Neural crest cell (in vitro differentiated cells): Measurements from ENCODE around the gene CERS3. TPM values are rescaled to one million over a fixed set of nuclear protein-coding genes. Genes with fewer than 3 reads are reported as not detected.

Experiments
- DNase-seq: peaks from one replicate; pipeline ENCODE4 v3.0.0; 2021; ENCODE audit warnings: low read depth, mixed read lengths, low spot score
- H3K27ac Mint-ChIP-seq: one replicate; pipeline ENCODE4 v1.8.0; 2021; ENCODE audit warnings: mild to moderate bottlenecking, mixed read lengths; ENCODE audit not compliant: unreplicated experiment
- H3K27me3 Mint-ChIP-seq: 2 replicates; pipeline ENCODE4 v1.8.0; 2021; ENCODE audit warnings: low read depth, mild to moderate bottlenecking, mixed read lengths
- H3K36me3 Mint-ChIP-seq: 2 replicates; pipeline ENCODE4 v1.8.0; 2021; ENCODE audit warnings: low read depth, mild to moderate bottlenecking, mixed read lengths
- H3K4me1 Mint-ChIP-seq: 2 replicates; pipeline ENCODE4 v1.8.0; 2021; ENCODE audit warnings: mixed read lengths
- H3K4me3 Mint-ChIP-seq: one replicate; pipeline ENCODE4 v1.8.0; 2021; ENCODE audit warnings: mild to moderate bottlenecking, mixed read lengths
- H3K9me3 Mint-ChIP-seq: 2 replicates; pipeline ENCODE4 v1.8.0; 2021; ENCODE audit warnings: mixed read lengths
- total RNA-seq: library from RNA; stranded (reverse); gene quantifications from 2 replicates; pipeline ENCODE4 v1.2.1, GENCODE V29; 2021
- TF ChIP-seq, protein P1 (sequence below): fragments of 200-600 bp; sonication (generic); conservative IDR thresholded peaks from 2 replicates; pipeline ENCODE4 v1.5.0; 2021; ENCODE audit warnings: antibody characterized with exemption, mild to moderate bottlenecking

Gene CERS3
- total RNA-seq, 1 donor from 2014 or later = 0.26 TPM

DNA sequence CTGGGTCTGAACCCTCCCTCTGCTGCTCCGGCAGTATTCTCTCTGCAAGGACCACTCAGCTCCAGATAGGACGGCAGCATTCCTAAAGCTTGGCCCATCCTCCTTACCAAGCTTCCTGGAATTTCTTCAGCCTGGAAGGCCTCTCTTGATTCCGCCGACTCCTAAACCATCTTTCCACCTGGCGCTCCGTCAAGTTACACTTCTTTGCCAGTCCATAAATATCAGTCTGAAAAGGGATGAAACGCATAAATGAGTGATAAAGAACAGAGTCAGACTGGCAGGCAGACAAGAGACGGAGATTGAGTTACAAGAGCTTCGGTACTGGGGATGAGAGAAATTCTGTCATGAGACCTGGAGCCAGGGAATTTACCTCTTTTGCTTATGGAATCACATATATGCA lies 44.3 kb downstream of the CERS3 start:
- H3K27ac Mint-ChIP-seq = no peak overlapping the region
- H3K4me3 Mint-ChIP-seq = no peak overlapping the region
- TF ChIP-seq, protein P1, sequence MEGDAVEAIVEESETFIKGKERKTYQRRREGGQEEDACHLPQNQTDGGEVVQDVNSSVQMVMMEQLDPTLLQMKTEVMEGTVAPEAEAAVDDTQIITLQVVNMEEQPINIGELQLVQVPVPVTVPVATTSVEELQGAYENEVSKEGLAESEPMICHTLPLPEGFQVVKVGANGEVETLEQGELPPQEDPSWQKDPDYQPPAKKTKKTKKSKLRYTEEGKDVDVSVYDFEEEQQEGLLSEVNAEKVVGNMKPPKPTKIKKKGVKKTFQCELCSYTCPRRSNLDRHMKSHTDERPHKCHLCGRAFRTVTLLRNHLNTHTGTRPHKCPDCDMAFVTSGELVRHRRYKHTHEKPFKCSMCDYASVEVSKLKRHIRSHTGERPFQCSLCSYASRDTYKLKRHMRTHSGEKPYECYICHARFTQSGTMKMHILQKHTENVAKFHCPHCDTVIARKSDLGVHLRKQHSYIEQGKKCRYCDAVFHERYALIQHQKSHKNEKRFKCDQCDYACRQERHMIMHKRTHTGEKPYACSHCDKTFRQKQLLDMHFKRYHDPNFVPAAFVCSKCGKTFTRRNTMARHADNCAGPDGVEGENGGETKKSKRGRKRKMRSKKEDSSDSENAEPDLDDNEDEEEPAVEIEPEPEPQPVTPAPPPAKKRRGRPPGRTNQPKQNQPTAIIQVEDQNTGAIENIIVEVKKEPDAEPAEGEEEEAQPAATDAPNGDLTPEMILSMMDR = no peak
- no peaks in the 10 kb centered on the region for H3K27me3 Mint-ChIP-seq
- H3K9me3 Mint-ChIP-seq = no peaks in the 10 kb centered on the region
- no peak for DNase-seq
- H3K36me3 Mint-ChIP-seq = no peaks in the 10 kb centered on the region
- H3K4me1 Mint-ChIP-seq = no peaks in the 10 kb centered on the region

DNA sequence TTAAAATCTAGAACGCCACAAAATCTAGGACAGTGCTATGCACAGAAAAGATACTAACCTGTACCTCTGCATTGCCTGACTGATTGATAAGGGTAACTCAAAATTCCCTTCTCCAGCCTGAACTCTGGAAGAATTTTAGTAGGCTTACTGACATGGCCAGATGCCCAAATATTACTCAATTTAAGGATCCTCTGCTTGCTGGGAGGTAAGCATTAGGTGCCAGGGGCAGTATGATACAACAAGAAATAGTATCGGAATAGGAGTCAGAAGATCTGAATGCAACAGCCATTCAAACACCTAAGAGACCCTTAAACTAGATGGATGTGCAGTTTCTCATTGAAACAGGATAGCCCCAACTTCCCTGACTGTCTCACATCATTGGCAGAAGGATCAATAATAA lies 45.4 kb downstream of the CERS3 start:
- H3K36me3 Mint-ChIP-seq = peaks cover 4% of the 10 kb centered on the region
- H3K9me3 Mint-ChIP-seq = peaks cover 10% of the 10 kb centered on the region
- H3K4me1 Mint-ChIP-seq = no peaks in the 10 kb centered on the region
- no peak overlapping the region for H3K27ac Mint-ChIP-seq
- no peaks in the 10 kb centered on the region for H3K27me3 Mint-ChIP-seq
- H3K4me3 Mint-ChIP-seq = no peak overlapping the region
- TF ChIP-seq, protein P1 = no peak
- no peak for DNase-seq

DNA sequence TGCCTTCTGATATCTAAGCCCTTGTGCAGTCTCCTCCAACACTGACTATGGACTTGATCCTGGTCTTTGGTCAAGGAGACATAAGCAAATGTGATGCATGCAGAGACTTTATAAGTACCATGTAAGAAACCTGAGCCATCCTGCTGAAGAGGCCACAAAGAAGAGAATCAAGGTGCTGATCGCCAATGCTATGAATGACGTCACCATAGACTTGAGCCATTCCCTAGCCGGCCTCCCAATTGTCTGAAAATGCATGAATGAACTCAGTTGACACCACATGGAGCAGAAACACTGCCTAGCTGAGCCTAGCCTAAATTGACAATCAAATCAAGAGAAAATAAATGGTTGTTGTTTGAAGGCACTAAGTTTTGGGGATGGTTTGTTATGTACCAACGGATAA lies 51.9 kb downstream of the CERS3 start:
- no peaks in the 10 kb centered on the region for H3K27me3 Mint-ChIP-seq
- peaks cover 11% of the 10 kb centered on the region for H3K36me3 Mint-ChIP-seq
- no peak overlapping the region for H3K4me3 Mint-ChIP-seq
- no peaks in the 10 kb centered on the region for H3K4me1 Mint-ChIP-seq
- H3K9me3 Mint-ChIP-seq = peaks cover 28% of the 10 kb centered on the region
- DNase-seq = no peak
- TF ChIP-seq, protein P1 = no peak
- no peak overlapping the region for H3K27ac Mint-ChIP-seq

DNA sequence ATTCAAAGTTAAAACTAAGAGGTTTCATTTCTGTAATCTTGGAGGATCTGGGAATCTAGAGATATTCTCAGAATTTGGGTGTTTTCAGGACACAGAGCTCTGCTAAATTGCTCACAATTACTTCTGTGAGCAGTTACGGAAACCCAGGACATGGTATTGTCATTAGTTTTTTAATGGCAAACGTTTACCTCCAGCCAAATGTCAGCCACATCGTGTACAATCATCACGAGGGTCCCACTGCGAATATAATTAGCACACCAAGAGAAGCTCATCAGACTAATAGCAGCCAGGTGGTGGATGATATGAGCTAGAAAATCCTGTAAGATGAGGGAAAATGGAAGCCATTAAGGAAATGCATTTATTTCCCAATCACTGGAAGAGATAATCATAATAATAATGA lies 56.0 kb downstream of the CERS3 start:
- Mint-ChIP-seq H3K27me3 (no peaks in the 10 kb centered on the region), H3K36me3 (peaks cover 7% of the 10 kb centered on the region), H3K9me3 (peaks cover 14% of the 10 kb centered on the region), H3K27ac (no peak overlapping the region), H3K4me3 (no peak overlapping the region), H3K4me1 (no peaks in the 10 kb centered on the region)
- TF ChIP-seq, protein P1 = no peak
- DNase-seq = no peak

DNA sequence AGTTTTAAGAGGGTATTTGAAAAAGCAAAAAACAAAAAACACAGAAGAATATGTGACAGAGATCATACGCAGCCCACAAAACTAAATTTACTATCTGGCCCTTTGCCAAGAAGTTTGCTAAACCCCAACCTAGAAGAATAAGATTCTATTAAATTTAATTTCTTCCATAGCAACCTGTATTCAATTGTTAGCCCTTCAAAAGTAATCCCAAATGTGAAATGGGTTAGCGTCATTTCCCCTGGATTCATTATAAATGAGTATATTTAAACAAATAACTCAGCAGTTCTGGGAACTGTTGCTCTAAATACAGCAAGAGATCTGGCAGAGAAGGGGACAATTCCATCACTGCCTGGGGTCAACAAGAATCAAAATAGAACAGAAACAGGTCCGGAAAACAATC lies 56.8 kb downstream of the CERS3 start:
- Mint-ChIP-seq H3K9me3 (peaks cover 9% of the 10 kb centered on the region), H3K27me3 (no peaks in the 10 kb centered on the region), H3K36me3 (peaks cover 2% of the 10 kb centered on the region), H3K4me1 (no peaks in the 10 kb centered on the region), H3K4me3 (no peak overlapping the region), H3K27ac (no peak overlapping the region)
- TF ChIP-seq, protein P1 = no peak
- DNase-seq = no peak

DNA sequence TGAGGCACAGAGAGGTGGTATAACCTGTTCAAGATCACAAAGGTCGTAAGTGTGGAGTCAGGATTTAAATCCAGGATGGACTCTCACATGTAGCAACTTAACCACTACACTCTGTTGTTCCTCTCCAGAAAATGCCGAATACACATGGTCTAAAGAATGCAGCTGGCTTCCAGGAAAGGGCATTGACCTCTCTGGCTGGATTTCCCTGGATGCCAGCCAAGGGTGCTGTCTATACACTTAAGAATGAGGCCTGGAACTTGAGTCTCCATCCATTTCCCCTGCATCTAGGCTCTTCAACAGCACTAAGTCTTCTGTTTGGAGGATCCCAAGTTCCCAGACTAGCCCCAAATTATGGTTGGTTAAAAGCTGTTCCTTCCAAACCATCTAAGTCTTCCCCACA lies 60.5 kb downstream of the CERS3 start:
- Mint-ChIP-seq H3K27me3 (no peaks in the 10 kb centered on the region), H3K9me3 (peaks cover under 1% of the 10 kb centered on the region), H3K27ac (no peak overlapping the region), H3K36me3 (no peaks in the 10 kb centered on the region), H3K4me3 (no peak overlapping the region), H3K4me1 (peaks cover 13% of the 10 kb centered on the region)
- TF ChIP-seq, protein P1 = no peak
- no peak for DNase-seq
